Peyer's patch (tissue), 4 donors: Measurements from ENCODE around the gene FAM149A. TPM values are rescaled to one million over a fixed set of nuclear protein-coding genes. Genes with fewer than 3 reads are reported as not detected.

Experiments used
- DNase-seq, 3 donors: peaks; one replicate each; pipeline ENCODE4 v3.0.0-alpha.2; 2017 to 2019
- H3K27ac ChIP-seq, 4 donors: fragments of 200-600 bp; sonication (generic); one replicate each; pipeline ENCODE4 v1.5.1; 2016 to 2019
- H3K27me3 ChIP-seq, 2 donors: fragments of 200-600 bp; sonication (generic); one replicate each; pipeline ENCODE4 v1.5.1; 2019
- H3K36me3 ChIP-seq, 3 donors: fragments of 200-600 bp; sonication (generic); one replicate each; pipeline ENCODE4 v1.5.1; 2016 to 2019
- H3K4me1 ChIP-seq, 4 donors: fragments of 200-600 bp; sonication (generic); one replicate each; pipeline ENCODE4 v1.5.1; 2016 to 2019
- H3K4me3 ChIP-seq, 4 donors: fragments of 200-600 bp; sonication (generic); 1 replicate in 3 of 4; 2 replicates in 1 of 4; pipeline ENCODE4 v1.5.1; 2016 to 2019; ENCODE audit warnings: mild to moderate bottlenecking in 1 of 4
- H3K9me3 ChIP-seq, 4 donors: fragments of 200-600 bp; sonication (generic); one replicate each; pipeline ENCODE4 v1.5.1; 2016 to 2019; ENCODE audit warnings: mild to moderate bottlenecking in 1 of 4
- POLR2A ChIP-seq, 2 donors: fragments of 450-650 bp; IDR thresholded peaks; one replicate each; pipeline ENCODE4 v1.5.1; 2017; ENCODE audit warnings: antibody characterized with exemption in 2 of 2, mild to moderate bottlenecking in 2 of 2, moderate library complexity in 2 of 2
- total RNA-seq, 4 donors: library from RNA; depleted of rRNA; stranded (reverse); fragments of >200 nt; gene quantifications; one replicate each; pipeline ENCODE4 v1.1.0, GENCODE V29; 2016
- TF ChIP-seq, protein P1 (sequence below), 6 experiments: fragments of 450-650 bp in 4 of 6; fragments of 200-600 bp in 2 of 6; sonication (generic) in 1 of 6; IDR thresholded peaks; one replicate each; pipeline ENCODE4 v1.5.1; 2017 to 2019; ENCODE audit warnings: antibody characterized with exemption in 6 of 6, mild to moderate bottlenecking in 3 of 6, moderate library complexity in 1 of 6

Gene FAM149A
- total RNA-seq, 4 donors from 2014 or later, result 11.2 to 14.0 (median 12.6) TPM

- no peak for TF ChIP-seq POLR2A (IDR thresholded peaks at IDR 0.05)
- TF ChIP-seq, protein P1, sequence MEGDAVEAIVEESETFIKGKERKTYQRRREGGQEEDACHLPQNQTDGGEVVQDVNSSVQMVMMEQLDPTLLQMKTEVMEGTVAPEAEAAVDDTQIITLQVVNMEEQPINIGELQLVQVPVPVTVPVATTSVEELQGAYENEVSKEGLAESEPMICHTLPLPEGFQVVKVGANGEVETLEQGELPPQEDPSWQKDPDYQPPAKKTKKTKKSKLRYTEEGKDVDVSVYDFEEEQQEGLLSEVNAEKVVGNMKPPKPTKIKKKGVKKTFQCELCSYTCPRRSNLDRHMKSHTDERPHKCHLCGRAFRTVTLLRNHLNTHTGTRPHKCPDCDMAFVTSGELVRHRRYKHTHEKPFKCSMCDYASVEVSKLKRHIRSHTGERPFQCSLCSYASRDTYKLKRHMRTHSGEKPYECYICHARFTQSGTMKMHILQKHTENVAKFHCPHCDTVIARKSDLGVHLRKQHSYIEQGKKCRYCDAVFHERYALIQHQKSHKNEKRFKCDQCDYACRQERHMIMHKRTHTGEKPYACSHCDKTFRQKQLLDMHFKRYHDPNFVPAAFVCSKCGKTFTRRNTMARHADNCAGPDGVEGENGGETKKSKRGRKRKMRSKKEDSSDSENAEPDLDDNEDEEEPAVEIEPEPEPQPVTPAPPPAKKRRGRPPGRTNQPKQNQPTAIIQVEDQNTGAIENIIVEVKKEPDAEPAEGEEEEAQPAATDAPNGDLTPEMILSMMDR (IDR thresholded peaks at IDR 0.05), result no peak
- DNase-seq, result no peak
- Histone ChIP-seq H3K36me3 (no peaks in the 10 kb centered on the region), H3K27me3 (no peaks in the 10 kb centered on the region), H3K9me3 (no peaks in the 10 kb centered on the region), H3K27ac (no peak overlapping the region), H3K4me3 (no peak overlapping the region), H3K4me1 (no peaks in the 10 kb centered on the region)
Observed at GRCh38 chr4:186166852-186167512, 62.5 kb downstream of the FAM149A start.

- no peak overlapping the region for H3K4me3 ChIP-seq
- H3K36me3 ChIP-seq, result no peaks in the 10 kb centered on the region
- H3K4me1 ChIP-seq, result no peaks in the 10 kb centered on the region
- DNase-seq, result no peak
- no peak overlapping the region for H3K27ac ChIP-seq
- H3K9me3 ChIP-seq, result no peaks in the 10 kb centered on the region
- H3K27me3 ChIP-seq, result no peaks in the 10 kb centered on the region
- no peak for TF ChIP-seq POLR2A (IDR thresholded peaks at IDR 0.05)
- TF ChIP-seq, protein P1 (IDR thresholded peaks at IDR 0.05), result no peak
Observed at GRCh38 chr4:186167605-186168004, 63.1 kb downstream of the FAM149A start.

DNA sequence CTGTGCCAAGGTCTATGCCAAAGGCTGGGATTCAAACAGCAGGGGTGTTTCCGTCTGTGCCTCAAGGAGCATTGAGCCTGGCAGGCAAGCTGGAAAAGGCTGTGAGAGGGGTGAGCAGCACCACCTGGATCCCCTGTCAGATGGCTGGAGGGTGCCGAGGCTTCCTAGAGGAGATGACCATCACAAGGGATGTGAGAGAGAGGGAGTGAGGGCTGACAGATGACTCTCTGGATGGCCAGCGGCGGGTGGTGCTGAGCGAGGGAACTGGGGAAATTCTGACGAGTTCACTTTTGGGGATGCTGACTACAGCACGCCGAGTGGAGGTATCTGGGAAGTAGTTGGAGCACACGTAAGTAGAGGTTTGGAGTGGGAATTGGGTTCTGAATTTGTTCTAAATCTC, 64.2 kb downstream of the FAM149A start:
- H3K36me3 ChIP-seq, result no peaks in the 10 kb centered on the region
- TF ChIP-seq, protein P1 (IDR thresholded peaks at IDR 0.05), result no peak
- TF ChIP-seq POLR2A (IDR thresholded peaks at IDR 0.05), result no peak

DNA sequence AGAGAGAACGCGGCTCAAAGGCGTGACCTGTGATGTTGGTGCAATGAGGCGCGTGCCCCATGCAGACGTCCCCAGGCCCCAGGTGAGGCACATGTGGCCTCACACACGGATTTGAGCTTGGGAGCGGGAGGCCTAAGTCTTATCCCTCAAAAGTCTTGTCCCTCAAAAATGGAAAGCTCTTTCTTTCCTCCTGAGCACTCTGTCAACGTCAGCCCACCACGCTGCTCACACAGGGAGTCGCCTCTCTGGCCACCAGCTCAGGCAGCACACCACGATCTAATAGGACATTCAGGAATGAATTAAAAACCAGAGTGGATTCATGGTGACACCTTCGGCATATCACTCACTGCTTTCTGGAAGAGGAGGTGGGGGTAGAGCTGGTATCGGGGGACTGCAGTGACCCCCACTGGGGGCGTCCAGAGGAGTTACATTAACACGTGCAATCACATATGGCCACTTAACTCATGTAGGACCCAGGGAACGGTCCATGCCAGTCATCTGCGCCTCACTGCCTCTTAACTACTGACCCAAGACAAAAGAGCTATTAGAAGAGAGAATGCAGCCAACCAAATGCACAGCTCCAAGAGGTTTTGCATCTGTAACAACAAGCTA, 64.9 kb downstream of the FAM149A start:
- H3K27ac ChIP-seq, result no peak overlapping the region
- H3K4me3 ChIP-seq, result no peak overlapping the region
- TF ChIP-seq, protein P1 (IDR thresholded peaks at IDR 0.05), result no peak
- no peak for TF ChIP-seq POLR2A (IDR thresholded peaks at IDR 0.05)
- DNase-seq, result no peak
- H3K4me1 ChIP-seq, result no peaks in the 10 kb centered on the region
- no peaks in the 10 kb centered on the region for H3K36me3 ChIP-seq
- no peaks in the 10 kb centered on the region for H3K9me3 ChIP-seq
- no peaks in the 10 kb centered on the region for H3K27me3 ChIP-seq

More for the DNA sequence above, 64.2 kb downstream of the FAM149A start:
- Histone ChIP-seq H3K4me3 (no peak overlapping the region), H3K4me1 (no peaks in the 10 kb centered on the region), H3K9me3 (no peaks in the 10 kb centered on the region), H3K27me3 (no peaks in the 10 kb centered on the region), H3K27ac (no peak overlapping the region)
- DNase-seq, result no peak

GRCh38 chr4:186169945-186170802, 65.7 kb downstream of the FAM149A start:
- Histone ChIP-seq H3K27me3 (no peaks in the 10 kb centered on the region), H3K9me3 (no peaks in the 10 kb centered on the region), H3K4me3 (no peak overlapping the region), H3K4me1 (no peaks in the 10 kb centered on the region), H3K27ac (no peak overlapping the region), H3K36me3 (no peaks in the 10 kb centered on the region)
- DNase-seq, result no peak
- no peak for TF ChIP-seq POLR2A (IDR thresholded peaks at IDR 0.05)
- TF ChIP-seq, protein P1 (IDR thresholded peaks at IDR 0.05), result no peak
